B cell (primary cell): Measurements from ENCODE around the gene SMTNL2. TPM values are rescaled to one million over a fixed set of nuclear protein-coding genes. Genes with fewer than 3 reads are reported as not detected.
"Not testable (repeated sequence)": the region's sequence is repeated elsewhere in the genome, so short reads cannot be mapped to it uniquely, and the experiment has no call there.

Experiments
- ATAC-seq: fragments of 200-7000 bp; cut with Tn5 transposase; one replicate; pipeline ENCODE4 v1.10.0; 2021; ENCODE audit warnings: low read depth, mild to moderate bottlenecking, moderate number of reproducible peaks, moderate library complexity
- CTCF ChIA-PET: fragments of 350-600 bp; sonication (Branson Sonifier 250); formaldehyde crosslinking; loops from one replicate; lab custom pipeline; 2021; ENCODE audit warnings: antibody characterized with exemption, inconsistent platforms; lab: Charles Lee
- POLR2A ChIA-PET: fragments of 350-600 bp; sonication (Branson Sonifier 250); formaldehyde crosslinking; loops from one replicate; lab custom pipeline; 2021; ENCODE audit warnings: antibody characterized with exemption; lab: Charles Lee
- DNase-seq: peaks from one replicate; pipeline ENCODE4 v3.0.0; 2013
- H2AFZ ChIP-seq: 2 replicates; pipeline ENCODE4 v1.6.1; 2012; ENCODE audit warnings: mild to moderate bottlenecking, low read depth, low read length; ENCODE audit not compliant: insufficient read depth, poor library complexity, severe bottlenecking
- H3K27ac ChIP-seq, 2 donors: 1 replicate in 1 of 2; 2 replicates in 1 of 2; pipeline ENCODE4 v1.5.1; 2012 to 2013; ENCODE audit warnings: low read length in 2 of 2, mild to moderate bottlenecking in 2 of 2, moderate library complexity in 1 of 2
- H3K27me3 ChIP-seq, 4 experiments: fragments of 200-600 bp in 1 of 4; sonication (generic) in 1 of 4; replicated peaks in 1 of 4; 1 replicate in 2 of 4; 2 replicates in 2 of 4; pipeline versions ENCODE4 v1.6.1 to v1.7.0; 2013 to 2016; ENCODE audit warnings: low read length in 3 of 4, mild to moderate bottlenecking in 2 of 4, mixed read lengths in 1 of 4, moderate library complexity in 1 of 4; ENCODE audit not compliant: insufficient read depth in 4 of 4, control insufficient read depth in 3 of 4; ENCODE audit errors: control extremely low read depth in 1 of 4
- H3K36me3 ChIP-seq, 2 experiments: replicated peaks in 1 of 2; 1 replicate in 1 of 2; 2 replicates in 1 of 2; pipeline versions ENCODE4 v1.6.1 to v1.7.1; 2013; ENCODE audit warnings: low read length in 1 of 2; ENCODE audit not compliant: insufficient read depth in 2 of 2, control insufficient read depth in 1 of 2; ENCODE audit errors: control extremely low read depth in 1 of 2, extremely low read depth in 1 of 2
- H3K4me1 ChIP-seq, 2 donors: fragments of 200-600 bp in 1 of 2; sonication (generic) in 1 of 2; 1 replicate in 1 of 2; 2 replicates in 1 of 2; pipeline versions ENCODE4 v1.5.1 to v1.6.1; 2013 to 2017; ENCODE audit warnings: low read length in 2 of 2; ENCODE audit not compliant: control insufficient read depth in 2 of 2, insufficient read depth in 2 of 2
- H3K4me2 ChIP-seq: replicated peaks from 2 replicates; pipeline ENCODE3; 2012; ENCODE audit warnings: mild to moderate bottlenecking, low read depth, low read length; ENCODE audit not compliant: poor library complexity, severe bottlenecking
- H3K4me3 ChIP-seq, 5 experiments: fragments of 200-600 bp in 1 of 5; sonication (generic) in 1 of 5; 1 replicate in 3 of 5; 2 replicates in 2 of 5; pipeline versions ENCODE4 v1.5.1 to v1.7.0; 2011 to 2016; ENCODE audit warnings: low read length in 4 of 5, mild to moderate bottlenecking in 4 of 5, low read depth in 2 of 5, control low read depth in 1 of 5, moderate library complexity in 1 of 5; ENCODE audit not compliant: insufficient read depth in 1 of 5; ENCODE audit errors: control extremely low read depth in 1 of 5, extremely low read depth in 1 of 5
- H3K79me2 ChIP-seq: fragments of 200-600 bp; sonication (generic); one replicate; pipeline ENCODE4 v1.6.0; 2016; ENCODE audit warnings: low read length; ENCODE audit not compliant: control insufficient read depth, insufficient read depth
- H3K9ac ChIP-seq: fragments of 200-600 bp; sonication (generic); 2 replicates; pipeline ENCODE4 v1.6.1; 2017; ENCODE audit warnings: mild to moderate bottlenecking, low read length, moderate library complexity
- H3K9me3 ChIP-seq, 3 donors: one replicate each; pipeline versions ENCODE4 v1.6.1 to v1.7.1; 2013; ENCODE audit warnings: low read length in 2 of 3; ENCODE audit not compliant: control insufficient read depth in 2 of 3, insufficient read depth in 1 of 3; ENCODE audit errors: control extremely low read depth in 1 of 3
- H4K20me1 ChIP-seq: 2 replicates; pipeline ENCODE4 v1.6.0; 2012; ENCODE audit warnings: mild to moderate bottlenecking, low read length; ENCODE audit not compliant: insufficient read depth, control insufficient read depth, poor library complexity, severe bottlenecking
- H3K27ac Mint-ChIP-seq: one replicate; pipeline ENCODE4 v1.8.0; 2021; ENCODE audit warnings: mixed read lengths
- H3K27me3 Mint-ChIP-seq: one replicate; pipeline ENCODE4 v1.8.0; 2021; ENCODE audit warnings: mixed read lengths
- H3K4me1 Mint-ChIP-seq: one replicate; pipeline ENCODE4 v1.8.0; 2021; ENCODE audit warnings: mixed read lengths
- H3K4me3 Mint-ChIP-seq: one replicate; pipeline ENCODE4 v1.8.0; 2021; ENCODE audit warnings: mixed read lengths
- H3K9me3 Mint-ChIP-seq: one replicate; pipeline ENCODE4 v1.8.0; 2022; ENCODE audit warnings: mixed read lengths; ENCODE audit not compliant: insufficient read depth
- EZH2 ChIP-seq: IDR thresholded peaks from 2 replicates; pipeline ENCODE4 v1.6.1; 2012; ENCODE audit warnings: borderline replicate concordance, low read depth, mild to moderate bottlenecking, moderate library complexity, low read length; ENCODE audit not compliant: insufficient read depth, poor library complexity, severe bottlenecking
- WGBS: methylation state at CpG from one replicate; pipeline ENCODE4 v1.1.5; 2013; ENCODE audit warnings: missing lambda C conversion rate; ENCODE audit not compliant: insufficient coverage; 5-methylcytosine and 5-hydroxymethylcytosine counted together
- intact Hi-C: fragments of 100-400 bp; cut with micrococcal nuclease; formaldehyde crosslinking; loops from one replicate; pipeline ENCODE4 v1.10.0; 2022
- polyA plus RNA-seq: library from polyadenylated mRNA; depleted of rRNA; stranded (reverse); fragments of >200 nt; gene quantifications from 2 replicates; pipeline ENCODE4 v1.2.3, GENCODE V29; 2012
- total RNA-seq, 2 donors: library from RNA; stranded (reverse); fragments of 120-200 nt in 1 of 2; gene quantifications; 1 replicate in 1 of 2; 2 replicates in 1 of 2; pipeline versions ENCODE4 v1.2.3 to v1.2.4, GENCODE V29; 2013 to 2022
- TF ChIP-seq, protein P1 (sequence below): fragments of 200-600 bp; IDR thresholded peaks from one replicate; pipeline ENCODE4 v1.8.0; 2022; ENCODE audit warnings: antibody characterized with exemption, mild to moderate bottlenecking

The SMTNL2 gene
- total and polyA plus RNA-seq, 2 donors (not counting 1 experiment from before 2014, with no cell fraction given), result not detected

DNA sequence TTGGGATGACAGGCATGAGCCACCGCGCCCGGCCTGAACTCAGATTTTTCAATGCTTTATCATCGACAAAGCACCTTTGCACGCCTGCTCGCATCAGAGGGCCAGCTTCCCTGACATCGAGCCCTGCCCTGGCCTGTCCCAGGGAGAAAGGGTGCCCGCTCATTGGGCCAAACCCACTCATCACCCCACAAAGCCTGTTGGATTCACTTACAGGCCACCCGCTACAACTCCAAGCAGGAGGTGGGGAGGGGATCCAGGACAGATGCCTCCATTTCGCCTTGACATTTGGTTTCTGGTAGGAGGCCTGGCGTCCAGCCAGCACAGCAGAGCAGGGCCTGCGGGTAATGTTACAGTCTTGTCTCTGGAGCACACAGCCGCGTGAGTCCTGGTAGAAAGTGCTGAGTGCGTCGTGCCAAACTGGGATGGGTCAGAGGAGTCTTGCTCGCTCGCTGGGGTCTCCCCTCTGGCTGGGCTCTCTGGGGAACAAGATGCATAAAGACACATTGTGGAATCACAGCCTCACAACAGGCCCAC is 19.8 kb downstream of the SMTNL2 start:
- Histone ChIP-seq H3K27me3 (peaks cover 0 to 8% (median 1%) of the 10 kb centered on the region in 4 experiments), H3K9ac (no peak overlapping the region), H3K9me3 (no peaks in the 10 kb centered on the region), H3K27ac (no peak overlapping the region), H4K20me1 (no peaks in the 10 kb centered on the region), H3K4me1 (no peaks in the 10 kb centered on the region), H3K4me2 (no peak overlapping the region), H3K36me3 (no peaks in the 10 kb centered on the region), H2AFZ (no peak overlapping the region), H3K79me2 (no peaks in the 10 kb centered on the region), H3K4me3 (no peak overlapping the region)
- H3K4me3 Mint-ChIP-seq, result no peak overlapping the region
- intact Hi-C loops, result no loop called here
- ATAC-seq, result no peak
- WGBS, result 95% methylated on average over 17 of the region's 18 CpGs
- no peak overlapping the region for H3K27ac Mint-ChIP-seq
- peaks cover 32% of the 10 kb centered on the region for H3K27me3 Mint-ChIP-seq
- no peak for TF ChIP-seq EZH2
- TF ChIP-seq, protein P1, sequence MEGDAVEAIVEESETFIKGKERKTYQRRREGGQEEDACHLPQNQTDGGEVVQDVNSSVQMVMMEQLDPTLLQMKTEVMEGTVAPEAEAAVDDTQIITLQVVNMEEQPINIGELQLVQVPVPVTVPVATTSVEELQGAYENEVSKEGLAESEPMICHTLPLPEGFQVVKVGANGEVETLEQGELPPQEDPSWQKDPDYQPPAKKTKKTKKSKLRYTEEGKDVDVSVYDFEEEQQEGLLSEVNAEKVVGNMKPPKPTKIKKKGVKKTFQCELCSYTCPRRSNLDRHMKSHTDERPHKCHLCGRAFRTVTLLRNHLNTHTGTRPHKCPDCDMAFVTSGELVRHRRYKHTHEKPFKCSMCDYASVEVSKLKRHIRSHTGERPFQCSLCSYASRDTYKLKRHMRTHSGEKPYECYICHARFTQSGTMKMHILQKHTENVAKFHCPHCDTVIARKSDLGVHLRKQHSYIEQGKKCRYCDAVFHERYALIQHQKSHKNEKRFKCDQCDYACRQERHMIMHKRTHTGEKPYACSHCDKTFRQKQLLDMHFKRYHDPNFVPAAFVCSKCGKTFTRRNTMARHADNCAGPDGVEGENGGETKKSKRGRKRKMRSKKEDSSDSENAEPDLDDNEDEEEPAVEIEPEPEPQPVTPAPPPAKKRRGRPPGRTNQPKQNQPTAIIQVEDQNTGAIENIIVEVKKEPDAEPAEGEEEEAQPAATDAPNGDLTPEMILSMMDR, result no peak
- no peaks in the 10 kb centered on the region for H3K9me3 Mint-ChIP-seq
- CTCF ChIA-PET, result no interaction called here
- DNase-seq, result no peak
- no peaks in the 10 kb centered on the region for H3K4me1 Mint-ChIP-seq
- POLR2A ChIA-PET, result no interaction called here

DNA sequence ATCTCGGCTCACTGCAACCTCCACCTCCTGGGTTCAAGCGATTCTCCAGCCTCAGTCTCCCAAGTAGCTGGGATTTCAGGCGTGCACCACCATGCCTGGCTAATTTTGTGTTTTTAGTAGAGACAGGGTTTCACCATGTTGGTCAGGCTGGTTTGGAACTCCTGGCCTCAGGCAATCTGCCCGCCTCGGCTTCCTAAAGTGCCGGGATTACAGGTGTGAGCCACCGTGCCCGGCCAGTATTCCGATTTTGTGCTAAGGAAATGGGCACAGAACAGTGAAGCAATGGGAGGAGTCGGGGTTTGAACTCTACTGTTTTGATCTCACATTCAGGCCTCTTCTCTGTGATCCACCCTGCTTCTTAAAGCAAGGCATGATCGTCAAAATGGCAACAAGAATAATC is 20.4 kb downstream of the SMTNL2 start:
- H3K9ac ChIP-seq, H3K79me2 ChIP-seq, H3K4me3 ChIP-seq, H3K9me3 ChIP-seq, H3K4me1 Mint-ChIP-seq, H2AFZ ChIP-seq, intact Hi-C loops, H3K4me3 Mint-ChIP-seq, ATAC-seq, DNase-seq, H3K9me3 Mint-ChIP-seq, POLR2A ChIA-PET, H3K36me3 ChIP-seq, CTCF ChIA-PET, H3K27me3 ChIP-seq, H3K4me2 ChIP-seq, H3K27ac Mint-ChIP-seq, H3K27ac ChIP-seq, H3K4me1 ChIP-seq, H4K20me1 ChIP-seq: not testable (repeated sequence)
- H3K27me3 Mint-ChIP-seq, result peaks cover 33% of the 10 kb centered on the region
- WGBS, result 95% methylated on average over 8 of the region's 11 CpGs
